HUES6 (cell line): ENCODE results near the gene AFAP1.

Experiments
- H3K27ac ChIP-seq: 2 replicates; pipeline ENCODE4 v1.7.0; 2013; ENCODE audit warnings: low read depth, mild to moderate bottlenecking, low read length, inconsistent platforms
- H3K27me3 ChIP-seq: 2 replicates; pipeline ENCODE4 v1.6.1; 2013; ENCODE audit warnings: low read length; ENCODE audit not compliant: control insufficient read depth, insufficient read depth
- H3K36me3 ChIP-seq: 2 replicates; pipeline ENCODE4 v1.6.1; 2013; ENCODE audit warnings: low read length; ENCODE audit not compliant: control insufficient read depth, insufficient read depth
- H3K4me1 ChIP-seq: 2 replicates; pipeline ENCODE4 v1.6.1; 2013; ENCODE audit warnings: low read length; ENCODE audit not compliant: control insufficient read depth, insufficient read depth
- H3K4me3 ChIP-seq: 2 replicates; pipeline ENCODE4 v1.5.1; 2013; ENCODE audit warnings: low read depth, low read length
- H3K9ac ChIP-seq: one replicate; pipeline ENCODE4 v1.6.1; 2013; ENCODE audit warnings: mild to moderate bottlenecking, low read length
- H3K9me3 ChIP-seq: 2 replicates; pipeline ENCODE4 v1.6.1; 2013; ENCODE audit warnings: low read depth, low read length; ENCODE audit not compliant: control insufficient read depth, insufficient read depth

AFAP1 gene

GRCh38 chr4:7816771-7817170, 122.9 kb downstream of the AFAP1 start:
- Histone ChIP-seq H3K9ac (no peak overlapping the region), H3K36me3 (peaks cover 71% of the 10 kb centered on the region), H3K27ac (no peak overlapping the region), H3K9me3 (no peaks in the 10 kb centered on the region), H3K4me1 (0 out of 2 replicates have a peak, but pooled peaks cover 6% of the 10 kb centered on the region), H3K4me3 (no peak overlapping the region), H3K27me3 (no peaks in the 10 kb centered on the region)

GRCh38 chr4:7815981-7816380, 123.7 kb downstream of the AFAP1 start:
- H3K36me3 ChIP-seq: peaks cover 68% of the 10 kb centered on the region
- H3K4me1 ChIP-seq: 0 out of 2 replicates have a peak, but pooled peaks cover 6% of the 10 kb centered on the region
- no peaks in the 10 kb centered on the region for H3K27me3 ChIP-seq
- H3K27ac ChIP-seq: no peak overlapping the region
- no peak overlapping the region for H3K9ac ChIP-seq
- H3K4me3 ChIP-seq: no peak overlapping the region
- no peaks in the 10 kb centered on the region for H3K9me3 ChIP-seq

- Histone ChIP-seq H3K27me3 (no peaks in the 10 kb centered on the region), H3K4me3 (no peak overlapping the region), H3K36me3 (peaks cover 68% of the 10 kb centered on the region), H3K9ac (no peak overlapping the region), H3K9me3 (no peaks in the 10 kb centered on the region), H3K4me1 (0 out of 2 replicates have a peak, but pooled peaks cover 6% of the 10 kb centered on the region), H3K27ac (no peak overlapping the region)
Measured at GRCh38 chr4:7815562-7815961, 124.1 kb downstream of the AFAP1 start.

- Histone ChIP-seq H3K4me1 (0 out of 2 replicates have a peak, but pooled peaks cover 6% of the 10 kb centered on the region), H3K4me3 (no peak overlapping the region), H3K36me3 (peaks cover 70% of the 10 kb centered on the region), H3K9ac (no peak overlapping the region), H3K27me3 (no peaks in the 10 kb centered on the region), H3K9me3 (no peaks in the 10 kb centered on the region), H3K27ac (no peak overlapping the region)
Measured at GRCh38 chr4:7814451-7814850, 125.2 kb downstream of the AFAP1 start.

- no peak overlapping the region for H3K27ac ChIP-seq
- H3K27me3 ChIP-seq: no peaks in the 10 kb centered on the region
- H3K36me3 ChIP-seq: peaks cover 68% of the 10 kb centered on the region
- H3K9me3 ChIP-seq: no peaks in the 10 kb centered on the region
- no peak overlapping the region for H3K4me3 ChIP-seq
- H3K9ac ChIP-seq: no peak overlapping the region
- H3K4me1 ChIP-seq: 0 out of 2 replicates have a peak, but pooled peaks cover 6% of the 10 kb centered on the region
Measured at GRCh38 chr4:7813674-7814073, 126.0 kb downstream of the AFAP1 start.

- H3K9ac ChIP-seq: no peak overlapping the region
- H3K27ac ChIP-seq: no peak overlapping the region
- no peak overlapping the region for H3K4me3 ChIP-seq
- peaks cover 68% of the 10 kb centered on the region for H3K36me3 ChIP-seq
- H3K9me3 ChIP-seq: no peaks in the 10 kb centered on the region
- H3K27me3 ChIP-seq: no peaks in the 10 kb centered on the region
- H3K4me1 ChIP-seq: 0 out of 2 replicates have a peak, but pooled peaks cover 6% of the 10 kb centered on the region
Measured at GRCh38 chr4:7812921-7813320, 126.7 kb downstream of the AFAP1 start.

GRCh38 chr4:7812231-7812857, 127.3 kb downstream of the AFAP1 start:
- Histone ChIP-seq H3K4me3 (no peak overlapping the region), H3K9me3 (no peaks in the 10 kb centered on the region), H3K27me3 (no peaks in the 10 kb centered on the region), H3K9ac (no peak overlapping the region), H3K27ac (no peak overlapping the region), H3K4me1 (peaks cover 11% of the 10 kb centered on the region), H3K36me3 (peaks cover 67% of the 10 kb centered on the region)

GRCh38 chr4:7811536-7812191, 128.0 kb downstream of the AFAP1 start:
- Histone ChIP-seq H3K4me1 (peaks cover 18% of the 10 kb centered on the region), H3K9me3 (no peaks in the 10 kb centered on the region), H3K4me3 (no peak overlapping the region), H3K9ac (no peak overlapping the region), H3K27me3 (no peaks in the 10 kb centered on the region), H3K27ac (no peak overlapping the region), H3K36me3 (peaks cover 61% of the 10 kb centered on the region)

- Histone ChIP-seq H3K27ac (no peak overlapping the region), H3K27me3 (no peaks in the 10 kb centered on the region), H3K9me3 (no peaks in the 10 kb centered on the region), H3K9ac (no peak overlapping the region), H3K4me3 (no peak overlapping the region), H3K36me3 (peaks cover 54% of the 10 kb centered on the region), H3K4me1 (peaks cover 25% of the 10 kb centered on the region)
Measured at GRCh38 chr4:7810783-7811535, 128.7 kb downstream of the AFAP1 start.

GRCh38 chr4:7808752-7809151, 130.9 kb downstream of the AFAP1 start:
- no peaks in the 10 kb centered on the region for H3K9me3 ChIP-seq
- no peak overlapping the region for H3K4me3 ChIP-seq
- peaks cover 32% of the 10 kb centered on the region for H3K36me3 ChIP-seq
- H3K27ac ChIP-seq: no peak overlapping the region
- peaks cover 43% of the 10 kb centered on the region for H3K4me1 ChIP-seq
- no peak overlapping the region for H3K9ac ChIP-seq
- no peaks in the 10 kb centered on the region for H3K27me3 ChIP-seq

GRCh38 chr4:7808181-7808580, 131.5 kb downstream of the AFAP1 start:
- Histone ChIP-seq H3K36me3 (peaks cover 27% of the 10 kb centered on the region), H3K9ac (no peak overlapping the region), H3K4me3 (no peak overlapping the region), H3K27me3 (no peaks in the 10 kb centered on the region), H3K27ac (no peak overlapping the region), H3K9me3 (no peaks in the 10 kb centered on the region), H3K4me1 (peaks cover 43% of the 10 kb centered on the region)
